Measurements from ENCODE around the gene C10orf90.

Gene C10orf90

GRCh38 chr10:126527645-126528314, 142.7 kb downstream of the C10orf90 start:
- no peak for TF ChIP-seq MYC (IDR thresholded peaks at IDR 0.05; ENCODE audit: low read depth, low read length)
- TF ChIP-seq MAX (IDR thresholded peaks at IDR 0.05; ENCODE audit: low read depth, low read length), result no peak
- TF ChIP-seq POLR2A (IDR thresholded peaks at IDR 0.05; ENCODE audit: extremely low read depth, insufficient read length), result no peak
- TF ChIP-seq, protein P1, sequence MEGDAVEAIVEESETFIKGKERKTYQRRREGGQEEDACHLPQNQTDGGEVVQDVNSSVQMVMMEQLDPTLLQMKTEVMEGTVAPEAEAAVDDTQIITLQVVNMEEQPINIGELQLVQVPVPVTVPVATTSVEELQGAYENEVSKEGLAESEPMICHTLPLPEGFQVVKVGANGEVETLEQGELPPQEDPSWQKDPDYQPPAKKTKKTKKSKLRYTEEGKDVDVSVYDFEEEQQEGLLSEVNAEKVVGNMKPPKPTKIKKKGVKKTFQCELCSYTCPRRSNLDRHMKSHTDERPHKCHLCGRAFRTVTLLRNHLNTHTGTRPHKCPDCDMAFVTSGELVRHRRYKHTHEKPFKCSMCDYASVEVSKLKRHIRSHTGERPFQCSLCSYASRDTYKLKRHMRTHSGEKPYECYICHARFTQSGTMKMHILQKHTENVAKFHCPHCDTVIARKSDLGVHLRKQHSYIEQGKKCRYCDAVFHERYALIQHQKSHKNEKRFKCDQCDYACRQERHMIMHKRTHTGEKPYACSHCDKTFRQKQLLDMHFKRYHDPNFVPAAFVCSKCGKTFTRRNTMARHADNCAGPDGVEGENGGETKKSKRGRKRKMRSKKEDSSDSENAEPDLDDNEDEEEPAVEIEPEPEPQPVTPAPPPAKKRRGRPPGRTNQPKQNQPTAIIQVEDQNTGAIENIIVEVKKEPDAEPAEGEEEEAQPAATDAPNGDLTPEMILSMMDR (IDR thresholded peaks at IDR 0.05; ENCODE audit: low read depth, low read length), result no peak
- DNase-seq (ENCODE audit: low read depth), result no peak
- no peak overlapping the region for H3K4me3 ChIP-seq (ENCODE audit: low read depth, low read length)

DNA sequence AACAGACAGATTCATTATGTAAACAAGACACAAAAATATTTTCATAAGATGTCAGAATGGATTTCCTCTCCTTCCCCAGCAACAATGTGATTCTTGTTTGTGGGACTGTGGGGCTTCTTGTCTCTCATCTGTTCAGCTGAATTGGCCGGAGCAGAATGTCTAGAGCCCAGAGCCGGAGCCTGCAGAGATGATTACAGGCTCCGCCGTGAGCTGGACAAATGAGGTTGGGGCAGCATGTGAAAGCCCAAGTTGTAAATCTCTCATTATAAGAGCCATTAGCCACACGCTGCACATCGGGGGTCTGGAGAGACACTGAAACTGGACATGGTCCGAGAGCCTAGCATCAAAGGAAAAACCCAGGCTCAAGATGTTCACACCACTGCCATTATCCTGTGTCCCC, 145.2 kb downstream of the C10orf90 start:
- no peak for DNase-seq (ENCODE audit: low read depth)
- no peak for TF ChIP-seq MAX (IDR thresholded peaks at IDR 0.05; ENCODE audit: low read depth, low read length)
- TF ChIP-seq, protein P1 (IDR thresholded peaks at IDR 0.05; ENCODE audit: low read depth, low read length), result no peak
- no peak for TF ChIP-seq MYC (IDR thresholded peaks at IDR 0.05; ENCODE audit: low read depth, low read length)
- TF ChIP-seq POLR2A (IDR thresholded peaks at IDR 0.05; ENCODE audit: extremely low read depth, insufficient read length), result no peak
- H3K4me3 ChIP-seq (ENCODE audit: low read depth, low read length), result no peak overlapping the region

DNA sequence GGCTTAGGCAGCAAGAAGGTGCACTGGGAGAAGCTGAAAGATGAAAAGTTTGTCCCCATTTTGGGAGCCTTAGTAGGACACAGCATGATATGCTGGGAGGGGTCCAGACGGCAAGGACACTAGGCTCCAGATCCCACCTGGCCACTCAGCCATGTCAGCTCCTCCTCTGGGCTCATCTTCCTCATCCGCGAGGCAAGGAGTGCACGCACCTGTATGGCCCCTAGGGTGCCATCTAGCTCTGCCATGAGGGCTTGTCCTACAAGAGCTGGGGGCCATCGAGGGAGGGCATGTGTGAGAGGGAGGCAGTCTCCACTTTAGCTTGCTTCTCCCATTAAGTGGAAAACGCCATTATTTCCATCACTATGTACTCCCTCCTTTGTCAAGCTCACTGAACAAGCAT, 146.0 kb downstream of the C10orf90 start:
- TF ChIP-seq POLR2A (IDR thresholded peaks at IDR 0.05; ENCODE audit: extremely low read depth, insufficient read length), result no peak
- no peak for TF ChIP-seq MYC (IDR thresholded peaks at IDR 0.05; ENCODE audit: low read depth, low read length)
- TF ChIP-seq MAX (IDR thresholded peaks at IDR 0.05; ENCODE audit: low read depth, low read length), result no peak
- TF ChIP-seq, protein P1 (IDR thresholded peaks at IDR 0.05; ENCODE audit: low read depth, low read length), result no peak
- no peak overlapping the region for H3K4me3 ChIP-seq (ENCODE audit: low read depth, low read length)
- no peak for DNase-seq (ENCODE audit: low read depth)

GRCh38 chr10:126523071-126523470, 147.4 kb downstream of the C10orf90 start:
- H3K4me3 ChIP-seq (ENCODE audit: low read depth, low read length), result no peak overlapping the region
- TF ChIP-seq POLR2A (IDR thresholded peaks at IDR 0.05; ENCODE audit: extremely low read depth, insufficient read length) (no peak), MYC (IDR thresholded peaks at IDR 0.05; ENCODE audit: low read depth, low read length) (no peak), MAX (IDR thresholded peaks at IDR 0.05; ENCODE audit: low read depth, low read length) (no peak)
- TF ChIP-seq, protein P1 (IDR thresholded peaks at IDR 0.05; ENCODE audit: low read depth, low read length), result no peak
- DNase-seq (ENCODE audit: low read depth), result no peak

DNA sequence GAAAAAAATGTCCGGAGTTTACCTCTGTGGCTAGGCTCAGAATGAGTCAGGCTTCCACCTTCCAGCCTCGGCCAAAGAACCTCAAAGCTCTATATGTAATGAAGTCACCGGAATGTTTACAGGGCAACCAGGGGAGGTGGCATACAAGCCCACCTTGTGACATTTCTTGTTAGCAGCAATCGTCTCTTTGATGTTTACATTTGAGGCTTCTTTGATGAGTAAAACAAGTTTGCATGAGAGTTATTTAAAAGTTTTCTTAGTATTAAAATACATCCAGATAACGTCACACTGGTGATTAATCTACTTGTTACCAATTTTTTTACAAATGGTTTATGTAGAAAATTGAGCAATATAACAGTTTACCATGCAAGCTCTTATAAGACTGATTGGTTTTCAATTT, 149.1 kb downstream of the C10orf90 start:
- no peak for DNase-seq (ENCODE audit: low read depth)
- TF ChIP-seq MYC (IDR thresholded peaks at IDR 0.05; ENCODE audit: low read depth, low read length), result no peak

DNA sequence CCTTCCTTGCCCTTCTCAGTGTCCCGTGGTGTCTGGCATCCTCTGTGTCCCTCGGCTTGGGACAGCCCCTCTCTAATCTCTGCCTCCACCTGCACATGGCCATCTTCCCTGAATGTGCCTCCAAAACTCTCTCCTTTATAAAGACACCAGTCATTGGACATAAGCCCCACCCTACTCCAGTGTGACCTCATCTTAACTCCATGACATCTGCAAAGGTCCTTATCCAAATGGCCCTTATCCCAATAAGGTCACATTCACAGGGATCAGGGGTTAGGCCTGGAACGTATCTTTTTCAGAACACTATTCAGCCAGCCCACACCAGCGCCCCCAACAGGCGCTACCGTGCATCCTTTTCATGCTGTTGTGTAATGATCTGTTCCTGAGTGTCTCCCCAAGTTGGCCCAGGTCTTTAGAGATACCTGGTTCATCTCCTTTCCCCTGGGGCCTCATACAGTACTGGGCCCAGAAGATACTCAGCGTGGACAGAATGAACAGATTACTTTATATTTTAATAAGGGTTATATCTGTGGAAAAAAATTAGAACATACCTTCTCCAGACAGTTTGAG, 149.7 kb downstream of the C10orf90 start:
- H3K4me3 ChIP-seq (ENCODE audit: low read depth, low read length), result no peak overlapping the region
- no peak for DNase-seq (ENCODE audit: low read depth)
- TF ChIP-seq POLR2A (IDR thresholded peaks at IDR 0.05; ENCODE audit: extremely low read depth, insufficient read length), result no peak
- TF ChIP-seq, protein P1 (IDR thresholded peaks at IDR 0.05; ENCODE audit: low read depth, low read length), result peak; percentile 7

More for the DNA sequence above, 149.1 kb downstream of the C10orf90 start:
- no peak overlapping the region for H3K4me3 ChIP-seq (ENCODE audit: low read depth, low read length)
